Osteocyte (in vitro differentiated cells): Measurements from ENCODE around the gene PRRT1. TPM values are rescaled to one million over a fixed set of nuclear protein-coding genes. Genes with fewer than 3 reads are reported as not detected.

Source experiments
- DNase-seq: peaks from one replicate; pipeline ENCODE4 v3.0.0; 2021; ENCODE audit warnings: mixed read lengths; ENCODE audit not compliant: unreplicated experiment; ENCODE audit errors: extremely low spot score
- H3K27ac Mint-ChIP-seq: one replicate; pipeline ENCODE4 v1.8.0; 2021; ENCODE audit warnings: mild to moderate bottlenecking, mixed read lengths; ENCODE audit not compliant: unreplicated experiment
- H3K27me3 Mint-ChIP-seq: one replicate; pipeline ENCODE4 v1.8.0; 2021; ENCODE audit warnings: mixed read lengths; ENCODE audit not compliant: unreplicated experiment
- H3K36me3 Mint-ChIP-seq: one replicate; pipeline ENCODE4 v1.8.0; 2021; ENCODE audit warnings: mixed read lengths; ENCODE audit not compliant: unreplicated experiment
- H3K4me1 Mint-ChIP-seq: one replicate; pipeline ENCODE4 v1.8.0; 2021; ENCODE audit warnings: mixed read lengths; ENCODE audit not compliant: unreplicated experiment
- H3K4me3 Mint-ChIP-seq: one replicate; pipeline ENCODE4 v1.8.0; 2021; ENCODE audit warnings: mild to moderate bottlenecking, moderate library complexity, mixed read lengths; ENCODE audit not compliant: unreplicated experiment
- H3K9me3 Mint-ChIP-seq: one replicate; pipeline ENCODE4 v1.8.0; 2021; ENCODE audit warnings: mixed read lengths; ENCODE audit not compliant: unreplicated experiment
- CTCF ChIP-seq: fragments of 200-600 bp; sonication (generic); IDR thresholded peaks from 2 replicates; pipeline ENCODE4 v1.5.0; 2021; ENCODE audit warnings: antibody characterized with exemption, mild to moderate bottlenecking, moderate library complexity
- total RNA-seq: library from RNA; stranded (reverse); gene quantifications from 2 replicates; pipeline ENCODE4 v1.2.1, GENCODE V29; 2021

PRRT1 gene
- total RNA-seq, 1 donor from 2014 or later: 2.1 TPM

GRCh38 chr6:32166411-32167061 is 14.8 kb upstream of the PRRT1 start:
- TF ChIP-seq CTCF: no peak
- no peak for DNase-seq
- Mint-ChIP-seq H3K36me3 (peaks cover 49% of the 10 kb centered on the region), H3K4me3 (no peak overlapping the region), H3K27ac (no peak overlapping the region), H3K9me3 (no peaks in the 10 kb centered on the region), H3K27me3 (no peaks in the 10 kb centered on the region), H3K4me1 (peaks cover 3% of the 10 kb centered on the region)

- Mint-ChIP-seq H3K36me3 (peaks cover 31% of the 10 kb centered on the region), H3K4me3 (no peak within 1 kb of the TSS), H3K27ac (no peak within 1 kb of the TSS), H3K4me1 (peaks cover 3% of the 10 kb centered on the region), H3K27me3 (no peaks in the 10 kb centered on the region), H3K9me3 (no peaks in the 10 kb centered on the region)
- DNase-seq: no peak
- TF ChIP-seq CTCF: no peak
Measured at GRCh38 chr6:32164295-32164694, 12.6 kb upstream of the PRRT1 start, which contains the start of gene EGFL8. Gene EGFL8 (plus strand): TSS chr6:32164595. CDS start chr6:32166166, 1,571 bp downstream.

GRCh38 chr6:32163559-32164258 is 12.0 kb upstream of the PRRT1 start:
- Mint-ChIP-seq H3K4me1 (peaks cover 1% of the 10 kb centered on the region), H3K27me3 (no peaks in the 10 kb centered on the region), H3K9me3 (no peaks in the 10 kb centered on the region), H3K36me3 (peaks cover 29% of the 10 kb centered on the region), H3K4me3 (no peak overlapping the region), H3K27ac (no peak overlapping the region)
- no peak for TF ChIP-seq CTCF
- DNase-seq: no peak

- no peaks in the 10 kb centered on the region for H3K27me3 Mint-ChIP-seq
- peaks cover 23% of the 10 kb centered on the region for H3K36me3 Mint-ChIP-seq
- no peaks in the 10 kb centered on the region for H3K9me3 Mint-ChIP-seq
- no peak for DNase-seq
- peaks cover 16% of the 10 kb centered on the region for H3K4me1 Mint-ChIP-seq
- no peak overlapping the region for H3K4me3 Mint-ChIP-seq
- H3K27ac Mint-ChIP-seq: no peak overlapping the region
- TF ChIP-seq CTCF: no peak
Measured at GRCh38 chr6:32158052-32158451, 6.3 kb upstream of the PRRT1 start.

GRCh38 chr6:32156891-32157290 is 5.2 kb upstream of the PRRT1 start:
- H3K4me3 Mint-ChIP-seq: no peak overlapping the region
- no peak for DNase-seq
- H3K9me3 Mint-ChIP-seq: no peaks in the 10 kb centered on the region
- peaks cover 18% of the 10 kb centered on the region for H3K36me3 Mint-ChIP-seq
- H3K27me3 Mint-ChIP-seq: no peaks in the 10 kb centered on the region
- peaks cover 27% of the 10 kb centered on the region for H3K4me1 Mint-ChIP-seq
- H3K27ac Mint-ChIP-seq: no peak overlapping the region
- TF ChIP-seq CTCF: no peak
